Epithelial cell of esophagus (primary cell): ENCODE data around the gene FAM20C.
"Not testable (repeated sequence)": the region's sequence is repeated elsewhere in the genome, so short reads cannot be mapped to it uniquely, and the experiment has no call there.

Experiments used
- DNase-seq: peaks from one replicate; pipeline ENCODE4 v3.0.0; 2010; ENCODE audit warnings: low read depth
- H3K4me3 ChIP-seq: 2 replicates; pipeline ENCODE4 v1.5.1; 2011; ENCODE audit warnings: mild to moderate bottlenecking, low read length, control low read depth
- CTCF ChIP-seq: IDR thresholded peaks from 2 replicates; pipeline ENCODE4 v1.5.1; 2011; ENCODE audit warnings: low read depth, mild to moderate bottlenecking, low read length, control low read depth, inconsistent platforms; ENCODE audit not compliant: insufficient read depth; ENCODE audit errors: missing control alignments

The FAM20C gene

GRCh38 chr7:235576-236395, 43.4 kb downstream of the FAM20C start:
- TF ChIP-seq CTCF = no peak
- H3K4me3 ChIP-seq = no peak overlapping the region

GRCh38 chr7:236967-237366, 44.6 kb downstream of the FAM20C start:
- no peak for DNase-seq
- TF ChIP-seq CTCF = no peak
- H3K4me3 ChIP-seq = no peak overlapping the region

More at GRCh38 chr7:235576-236395, 43.4 kb downstream of the FAM20C start:
- DNase-seq = no peak

- no peak for TF ChIP-seq CTCF
- no peak for DNase-seq
- H3K4me3 ChIP-seq = no peak overlapping the region
These were observed 45.0 kb downstream of the FAM20C start for GRCh38 chr7:237385-237784.

GRCh38 chr7:240146-240676, 47.8 kb downstream of the FAM20C start:
- TF ChIP-seq CTCF = no peak
- no peak overlapping the region for H3K4me3 ChIP-seq
- DNase-seq = no peak

GRCh38 chr7:240887-241421, 48.6 kb downstream of the FAM20C start:
- peak; percentile 28 for DNase-seq
- TF ChIP-seq CTCF = no peak
- H3K4me3 ChIP-seq = no peak overlapping the region

GRCh38 chr7:241513-241912, 49.1 kb downstream of the FAM20C start:
- no peak for TF ChIP-seq CTCF
- DNase-seq = no peak

GRCh38 chr7:242826-243579, 50.6 kb downstream of the FAM20C start:
- H3K4me3 ChIP-seq = not testable (repeated sequence)

More at GRCh38 chr7:241513-241912, 49.1 kb downstream of the FAM20C start:
- H3K4me3 ChIP-seq = no peak overlapping the region

GRCh38 chr7:243580-243978, 51.2 kb downstream of the FAM20C start:
- DNase-seq, H3K4me3 ChIP-seq: not testable (repeated sequence)

More at GRCh38 chr7:242826-243579, 50.6 kb downstream of the FAM20C start:
- DNase-seq = not testable (repeated sequence)
